NOMO-1 (cell line): Measurements from ENCODE around the gene ACTG1.
A peak's percentile ranks its signal among the peaks of the same experiment; 100 is the strongest.

Experiments used
- DNase-seq, 2 experiments: peaks; one replicate each; lab custom pipeline; 2025; ENCODE audit not compliant: unreplicated experiment in 2 of 2; lab: John Stamatoyannopoulos, UW

The ACTG1 gene

DNA sequence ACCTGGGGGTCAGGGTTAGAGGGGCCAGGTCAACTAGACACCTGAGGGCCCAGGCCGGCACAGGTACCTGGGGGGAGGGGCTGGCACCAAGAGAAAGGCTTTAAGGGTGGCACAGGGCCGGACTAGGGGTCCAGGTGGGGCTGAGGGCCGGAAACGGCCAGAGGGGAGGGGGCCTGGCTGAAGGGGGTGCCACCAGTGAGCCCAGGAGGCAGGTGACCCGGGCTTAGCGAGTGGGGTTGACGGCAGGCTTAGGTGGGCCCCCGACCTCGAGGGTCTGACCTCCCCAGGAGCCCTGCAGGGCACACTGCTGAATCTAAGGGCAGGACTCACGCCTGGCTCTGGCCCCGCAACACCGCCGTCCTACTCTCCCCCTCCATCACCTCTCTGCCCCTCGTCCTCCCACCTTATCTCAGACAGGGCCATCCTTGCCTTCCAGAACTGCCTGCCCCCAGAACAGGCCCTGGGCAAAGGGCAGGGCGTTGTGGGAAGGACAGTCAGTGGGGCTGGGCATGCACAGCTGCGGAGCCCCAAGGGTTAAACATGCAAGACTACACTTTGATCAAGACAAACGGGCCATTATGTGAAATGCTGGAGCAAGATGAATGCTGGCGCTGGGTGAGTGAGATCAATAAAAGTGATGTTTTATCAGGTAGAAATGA is 44.4 kb downstream of the ACTG1 start:
- DNase-seq = no peak

DNA sequence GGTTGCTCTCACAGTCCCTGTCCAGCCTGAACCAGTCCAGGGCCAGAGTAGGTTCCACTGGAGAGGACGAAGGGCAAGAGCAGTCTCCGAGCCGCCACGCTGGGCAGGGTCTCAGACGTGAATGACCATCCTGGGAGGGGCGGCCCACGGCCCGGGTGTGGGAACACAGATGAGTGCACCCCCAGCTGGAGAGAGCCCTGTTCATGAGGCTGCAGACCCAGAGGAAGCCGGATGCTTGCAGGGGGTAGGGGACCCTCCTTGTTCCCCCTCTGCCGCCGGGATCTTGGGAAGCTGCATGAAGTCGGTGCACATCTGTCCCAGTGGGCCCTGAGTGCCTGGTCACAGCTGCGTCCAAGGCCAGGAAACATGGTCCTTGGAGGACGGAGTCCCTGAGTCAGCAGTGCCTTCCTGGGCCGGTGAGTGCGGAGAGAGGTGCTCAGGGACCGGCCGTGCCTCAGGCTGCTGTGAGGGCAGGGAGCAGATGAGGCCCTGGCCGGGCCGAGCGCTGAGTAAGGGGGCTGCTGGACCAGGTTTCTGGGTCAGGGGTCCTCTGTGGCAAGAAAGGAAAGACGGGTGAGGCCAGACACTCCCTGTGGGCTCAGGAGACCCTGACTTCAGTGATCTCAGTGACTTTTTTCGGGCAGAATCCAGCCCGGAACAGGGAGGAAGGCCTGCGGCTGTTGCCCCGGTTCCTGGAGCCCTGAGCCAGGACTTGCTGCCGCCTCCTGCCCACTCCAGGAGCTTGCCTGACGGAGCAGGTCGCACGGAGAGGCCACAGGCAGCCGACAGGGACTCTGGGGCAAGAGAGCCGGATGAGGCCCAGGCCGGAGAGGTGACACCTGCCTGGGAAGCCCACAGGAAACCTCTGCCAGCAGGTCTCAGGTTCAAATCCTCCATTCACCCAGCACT is 45.8 kb downstream of the ACTG1 start:
- DNase-seq = no peak

DNA sequence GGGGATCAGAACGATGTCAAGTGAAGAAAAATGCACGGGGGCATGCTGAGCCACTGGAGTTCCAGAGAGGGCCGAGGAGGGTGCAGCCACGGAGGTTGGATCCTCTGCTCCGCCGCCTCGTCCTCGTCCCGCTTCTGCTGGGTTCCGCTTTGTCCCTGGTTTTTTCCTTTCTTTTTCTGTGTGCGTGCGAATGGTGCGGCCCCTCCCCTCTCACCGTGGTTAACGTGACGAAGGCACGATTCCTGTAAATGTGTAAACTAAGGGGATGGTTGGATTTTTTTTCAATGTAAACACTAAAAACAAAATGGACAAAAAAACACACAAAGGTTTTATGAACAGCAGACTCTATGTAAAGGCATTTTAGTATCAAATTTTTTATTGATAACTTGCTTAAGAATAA is 46.7 kb downstream of the ACTG1 start:
- DNase-seq = no peak

DNA sequence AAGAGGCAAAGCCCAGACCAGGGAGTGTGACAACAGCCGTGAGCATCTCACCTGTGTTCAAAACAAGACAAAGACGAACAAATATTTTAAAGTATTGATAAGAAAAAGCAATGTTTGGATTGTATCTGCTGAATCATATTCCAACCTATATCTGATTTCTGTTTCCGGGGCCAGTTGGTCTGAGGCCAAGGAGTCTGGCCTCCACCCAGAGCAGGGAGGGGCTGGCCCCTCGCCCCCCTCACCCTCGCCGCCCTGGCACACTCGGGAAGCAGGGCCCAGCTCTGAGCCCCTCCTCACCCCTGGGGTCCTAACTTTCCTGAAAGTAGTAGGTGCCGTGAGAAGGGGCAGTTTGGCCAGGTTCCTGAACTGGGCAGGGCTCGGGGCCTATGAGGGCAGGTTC is 48.0 kb downstream of the ACTG1 start:
- DNase-seq = no peak

DNA sequence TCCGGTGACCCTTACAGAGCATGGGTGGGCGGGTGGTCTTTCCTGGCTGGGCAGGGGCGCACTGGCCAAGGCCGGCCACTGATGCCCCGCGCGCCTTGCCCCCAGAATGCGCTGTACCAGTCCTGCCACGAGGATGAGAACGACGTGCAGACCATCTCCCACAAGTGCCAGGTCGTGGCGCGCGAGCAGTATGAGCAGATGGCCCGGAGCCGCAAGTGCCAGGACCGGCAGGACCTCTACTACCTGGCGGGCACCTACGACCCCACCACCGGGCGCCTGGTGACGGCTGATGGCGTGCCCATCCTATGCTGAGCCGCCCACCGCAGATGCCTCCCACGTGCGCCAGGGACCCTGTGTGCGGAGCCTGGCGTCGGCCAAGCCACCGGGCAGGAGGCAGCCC is 49.1 kb downstream of the ACTG1 start:
- DNase-seq = no peak

DNA sequence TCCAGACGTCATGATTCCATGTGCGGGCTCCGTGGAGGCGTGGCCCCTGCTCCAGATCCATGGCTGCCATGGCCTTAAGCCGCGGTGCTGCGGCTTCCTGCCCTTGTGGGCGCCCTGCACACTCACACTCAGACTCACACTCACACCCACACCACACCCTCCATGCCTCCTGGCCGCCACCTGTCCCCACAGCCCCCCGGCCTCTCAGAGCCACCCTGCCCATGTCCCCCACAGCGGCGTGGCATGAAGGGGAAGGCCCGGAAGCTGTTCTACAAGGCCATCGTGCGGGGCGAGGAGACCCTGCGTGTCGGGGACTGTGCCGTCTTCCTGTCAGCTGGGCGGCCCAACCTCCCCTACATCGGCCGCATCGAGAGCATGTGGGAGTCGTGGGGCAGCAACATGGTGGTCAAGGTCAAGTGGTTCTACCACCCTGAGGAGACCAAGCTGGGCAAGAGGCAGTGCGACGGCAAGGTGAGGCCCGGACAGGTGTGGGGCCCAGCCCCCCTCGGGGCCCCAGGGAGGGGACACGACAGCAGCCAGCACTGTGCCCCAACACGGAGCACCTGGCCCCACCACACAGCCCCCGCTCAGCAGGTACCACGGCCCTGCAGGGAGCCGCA is 50.0 kb downstream of the ACTG1 start:
- DNase-seq = no peak

DNA sequence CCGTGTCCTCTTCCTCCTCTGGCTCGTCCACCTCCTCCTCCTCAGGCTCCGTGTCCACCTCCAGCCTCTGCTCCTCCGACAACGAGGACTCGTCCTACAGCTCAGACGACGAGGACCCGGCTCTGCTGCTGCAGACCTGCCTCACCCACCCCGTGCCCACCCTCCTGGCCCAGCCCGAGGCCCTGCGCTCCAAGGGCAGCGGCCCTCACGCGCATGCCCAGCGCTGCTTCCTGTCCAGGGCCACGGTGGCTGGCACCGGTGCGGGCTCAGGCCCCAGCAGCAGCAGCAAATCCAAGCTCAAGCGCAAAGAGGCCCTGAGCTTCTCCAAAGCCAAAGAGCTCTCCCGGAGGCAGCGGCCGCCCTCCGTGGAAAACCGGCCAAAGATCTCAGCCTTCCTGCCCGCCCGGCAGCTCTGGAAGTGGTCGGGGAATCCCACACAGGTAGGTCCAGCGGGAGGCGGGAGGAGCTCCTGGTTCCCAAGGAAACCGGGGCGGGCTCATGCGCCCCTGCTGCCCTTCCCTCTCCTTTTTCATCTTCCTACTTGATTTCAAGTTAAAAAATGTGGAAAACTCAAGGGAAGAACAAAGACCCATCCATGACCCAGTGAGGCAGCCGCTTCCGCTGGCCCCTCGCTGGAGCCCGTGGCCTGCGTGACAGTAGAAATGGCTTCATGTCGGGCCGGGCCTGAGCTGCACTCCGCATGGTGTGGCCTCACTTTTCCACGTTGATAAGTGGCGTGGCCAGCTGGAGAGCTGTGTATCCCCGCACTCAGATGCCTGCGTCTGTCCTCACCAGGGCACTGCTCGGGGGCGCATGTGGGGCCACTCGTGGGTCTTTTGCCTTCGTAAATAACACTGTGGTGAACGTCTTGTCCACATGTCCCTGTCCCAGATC is 50.7 kb downstream of the ACTG1 start:
- peak; percentile 4 to 19 for DNase-seq

DNA sequence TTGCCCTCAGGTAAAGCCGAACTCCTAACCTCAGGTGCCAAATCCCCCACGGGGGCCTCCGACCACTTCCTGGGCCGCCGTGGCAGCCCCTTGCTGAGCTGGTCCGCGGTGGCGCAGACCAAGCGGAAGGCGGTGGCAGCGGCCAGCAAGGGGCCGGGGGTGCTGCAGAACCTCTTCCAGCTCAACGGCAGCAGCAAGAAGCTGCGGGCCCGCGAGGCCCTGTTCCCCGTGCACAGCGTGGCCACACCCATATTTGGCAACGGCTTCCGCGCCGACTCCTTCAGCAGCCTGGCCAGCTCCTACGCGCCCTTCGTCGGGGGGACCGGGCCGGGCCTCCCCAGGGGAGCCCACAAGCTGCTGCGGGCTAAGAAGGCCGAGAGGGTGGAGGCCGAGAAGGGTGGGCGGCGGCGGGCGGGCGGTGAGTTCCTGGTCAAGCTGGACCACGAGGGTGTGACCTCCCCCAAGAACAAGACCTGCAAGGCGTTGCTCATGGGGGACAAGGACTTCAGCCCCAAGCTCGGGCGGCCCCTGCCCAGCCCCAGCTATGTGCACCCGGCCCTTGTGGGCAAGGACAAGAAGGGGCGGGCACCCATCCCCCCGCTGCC is 51.6 kb downstream of the ACTG1 start:
- peak; percentile 82 to 92 for DNase-seq
